ENCODE data around the gene SFMBT1. TPM values are rescaled to one million over a fixed set of nuclear protein-coding genes. Genes with fewer than 3 reads are reported as not detected.
"Not testable (repeated sequence)": the region's sequence is repeated elsewhere in the genome, so short reads cannot be mapped to it uniquely, and the experiment has no call there.

Gene SFMBT1
- total RNA-seq, 1 donor from 2014 or later: 5.8 TPM

DNA sequence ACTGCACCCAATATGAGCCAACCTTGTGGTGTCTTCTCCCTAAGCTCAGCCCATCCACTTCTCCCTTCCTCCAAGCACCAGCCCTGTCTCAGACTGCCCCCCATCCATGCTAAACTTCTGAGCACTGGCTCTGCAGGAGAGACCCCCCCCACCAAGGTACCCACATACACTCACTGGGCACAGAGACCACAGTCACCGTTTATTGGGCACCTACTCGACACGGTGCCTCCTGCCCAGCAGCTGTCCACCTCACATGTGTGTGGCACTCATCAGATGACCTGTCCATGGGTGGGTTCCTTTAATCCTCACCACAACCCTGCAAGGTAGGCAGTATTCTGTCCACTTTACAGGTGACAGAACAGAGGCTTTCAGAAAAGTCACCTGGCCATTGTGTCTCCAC, 22.3 kb upstream of the SFMBT1 start:
- no peak for TF ChIP-seq CTCF (IDR thresholded peaks at IDR 0.05; ENCODE audit: unreplicated experiment)
- Mint-ChIP-seq H3K9me3 (ENCODE audit: unreplicated experiment) (no peaks in the 10 kb centered on the region), H3K27me3 (ENCODE audit: unreplicated experiment) (peaks cover 3% of the 10 kb centered on the region), H3K36me3 (ENCODE audit: low read depth, unreplicated experiment) (no peaks in the 10 kb centered on the region), H3K4me1 (ENCODE audit: unreplicated experiment) (peaks cover 7% of the 10 kb centered on the region), H3K4me3 (ENCODE audit: unreplicated experiment) (no peak overlapping the region), H3K27ac (ENCODE audit: unreplicated experiment) (no peak overlapping the region)
- no peak for DNase-seq (ENCODE audit: low spot score)

DNA sequence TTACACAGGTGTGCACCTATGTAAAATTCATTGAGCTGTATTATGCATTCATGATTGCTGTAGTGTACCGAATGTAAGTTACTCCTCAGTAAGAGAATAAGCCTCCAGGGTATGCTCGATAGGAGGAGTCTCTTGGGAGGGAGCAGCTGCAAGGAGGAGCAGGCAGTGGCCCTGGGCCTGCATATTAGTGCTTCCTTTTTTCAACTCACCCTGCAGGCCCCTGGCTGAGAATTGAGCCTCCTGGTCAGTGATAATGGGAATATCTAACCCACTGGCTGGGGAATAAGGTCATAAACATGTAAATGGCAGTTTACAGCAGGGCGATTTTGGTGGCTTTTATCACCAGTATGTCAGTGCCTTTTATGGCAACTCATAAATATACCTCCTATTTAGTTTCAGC, 21.7 kb upstream of the SFMBT1 start:
- Mint-ChIP-seq H3K27me3 (ENCODE audit: unreplicated experiment) (peaks cover 3% of the 10 kb centered on the region), H3K36me3 (ENCODE audit: low read depth, unreplicated experiment) (no peaks in the 10 kb centered on the region), H3K27ac (ENCODE audit: unreplicated experiment) (no peak overlapping the region), H3K4me1 (ENCODE audit: unreplicated experiment) (peaks cover 3% of the 10 kb centered on the region), H3K4me3 (ENCODE audit: unreplicated experiment) (no peak overlapping the region), H3K9me3 (ENCODE audit: unreplicated experiment) (no peaks in the 10 kb centered on the region)
- DNase-seq (ENCODE audit: low spot score): no peak
- TF ChIP-seq CTCF (IDR thresholded peaks at IDR 0.05; ENCODE audit: unreplicated experiment): no peak

GRCh38 chr3:53065841-53066480, 20.1 kb upstream of the SFMBT1 start:
- Mint-ChIP-seq H3K9me3 (ENCODE audit: unreplicated experiment) (no peaks in the 10 kb centered on the region), H3K4me1 (ENCODE audit: unreplicated experiment) (no peaks in the 10 kb centered on the region), H3K27me3 (ENCODE audit: unreplicated experiment) (peaks cover 5% of the 10 kb centered on the region), H3K36me3 (ENCODE audit: low read depth, unreplicated experiment) (no peaks in the 10 kb centered on the region), H3K4me3 (ENCODE audit: unreplicated experiment) (no peak overlapping the region), H3K27ac (ENCODE audit: unreplicated experiment) (no peak overlapping the region)
- no peak for TF ChIP-seq CTCF (IDR thresholded peaks at IDR 0.05; ENCODE audit: unreplicated experiment)
- DNase-seq (ENCODE audit: low spot score): no peak

DNA sequence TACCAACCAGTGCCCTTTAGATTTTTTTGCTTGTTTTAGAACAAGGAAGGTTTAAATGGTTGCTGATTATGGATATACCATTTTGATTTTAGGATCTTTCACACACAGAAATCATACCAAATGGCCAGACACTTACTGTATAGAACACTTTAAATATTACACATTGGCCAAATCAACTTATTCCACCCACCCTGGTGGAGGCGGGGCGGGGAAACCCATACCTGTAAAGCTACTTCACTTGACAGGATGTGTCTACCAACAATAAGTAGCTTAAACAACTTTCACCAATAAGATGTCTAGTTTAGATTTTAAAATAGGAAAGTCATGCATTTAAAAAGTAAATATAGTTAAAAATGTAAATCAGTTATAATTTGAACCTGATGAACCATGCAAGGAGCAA, 17.0 kb upstream of the SFMBT1 start:
- no peak for TF ChIP-seq CTCF (IDR thresholded peaks at IDR 0.05; ENCODE audit: unreplicated experiment)
- Mint-ChIP-seq H3K4me1 (ENCODE audit: unreplicated experiment) (no peaks in the 10 kb centered on the region), H3K27me3 (ENCODE audit: unreplicated experiment) (peaks cover 5% of the 10 kb centered on the region), H3K4me3 (ENCODE audit: unreplicated experiment) (no peak overlapping the region), H3K36me3 (ENCODE audit: low read depth, unreplicated experiment) (no peaks in the 10 kb centered on the region), H3K27ac (ENCODE audit: unreplicated experiment) (no peak overlapping the region), H3K9me3 (ENCODE audit: unreplicated experiment) (no peaks in the 10 kb centered on the region)
- DNase-seq (ENCODE audit: low spot score): no peak

GRCh38 chr3:53056442-53056841, 10.6 kb upstream of the SFMBT1 start:
- no peaks in the 10 kb centered on the region for H3K36me3 Mint-ChIP-seq (ENCODE audit: low read depth, unreplicated experiment)
- peaks cover 2% of the 10 kb centered on the region for H3K27me3 Mint-ChIP-seq (ENCODE audit: unreplicated experiment)
- no peaks in the 10 kb centered on the region for H3K9me3 Mint-ChIP-seq (ENCODE audit: unreplicated experiment)
- H3K27ac Mint-ChIP-seq (ENCODE audit: unreplicated experiment): no peak overlapping the region
- H3K4me3 Mint-ChIP-seq (ENCODE audit: unreplicated experiment): no peak overlapping the region
- no peak for TF ChIP-seq CTCF (IDR thresholded peaks at IDR 0.05; ENCODE audit: unreplicated experiment)
- peak; percentile 23 for DNase-seq (ENCODE audit: low spot score)
- no peaks in the 10 kb centered on the region for H3K4me1 Mint-ChIP-seq (ENCODE audit: unreplicated experiment)

DNA sequence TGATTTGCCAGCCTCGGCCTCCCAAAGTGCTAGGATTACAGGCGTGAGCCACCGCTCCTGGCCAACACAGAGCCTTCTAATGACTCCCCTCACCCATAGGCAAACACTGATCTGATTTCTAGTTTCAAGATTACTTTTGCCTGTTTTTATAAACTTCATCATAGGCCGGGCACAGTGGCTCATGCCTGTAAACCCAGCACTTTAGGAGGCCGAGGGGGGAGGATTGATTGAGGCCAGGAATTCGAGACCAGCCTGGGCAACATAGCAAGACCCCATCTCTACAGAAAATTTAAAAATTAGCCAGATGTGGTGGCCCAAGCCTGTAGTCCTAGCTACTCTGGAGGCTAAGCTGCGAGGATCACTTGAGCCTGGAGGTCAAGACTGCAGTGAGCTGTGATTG, 8.4 kb upstream of the SFMBT1 start:
- not testable (repeated sequence) for H3K27me3 Mint-ChIP-seq (ENCODE audit: unreplicated experiment); H3K9me3 Mint-ChIP-seq (ENCODE audit: unreplicated experiment); H3K36me3 Mint-ChIP-seq (ENCODE audit: low read depth, unreplicated experiment); H3K27ac Mint-ChIP-seq (ENCODE audit: unreplicated experiment); H3K4me3 Mint-ChIP-seq (ENCODE audit: unreplicated experiment); H3K4me1 Mint-ChIP-seq (ENCODE audit: unreplicated experiment); DNase-seq (ENCODE audit: low spot score)

All from endothelial cell (in vitro differentiated cells).